Mammary epithelial cell (primary cell): ENCODE results near the gene WDR86.

ENCODE experiments used
- EZH2 ChIP-seq: IDR thresholded peaks from 2 replicates; pipeline ENCODE4 v1.6.1; 2012; ENCODE audit warnings: low read length, inconsistent platforms, borderline replicate concordance
- TF ChIP-seq, protein P1 (sequence below), 2 donors: IDR thresholded peaks in 1 of 2; conservative IDR thresholded peaks in 1 of 2; 2 replicates each; pipeline ENCODE4 v1.5.1; 2011 to 2012; ENCODE audit warnings: inconsistent platforms in 2 of 2, low read length in 2 of 2, mild to moderate bottlenecking in 2 of 2, control low read depth in 1 of 2, low read depth in 1 of 2; ENCODE audit not compliant: insufficient read depth in 1 of 2; ENCODE audit errors: extremely low read depth in 1 of 2

DNA sequence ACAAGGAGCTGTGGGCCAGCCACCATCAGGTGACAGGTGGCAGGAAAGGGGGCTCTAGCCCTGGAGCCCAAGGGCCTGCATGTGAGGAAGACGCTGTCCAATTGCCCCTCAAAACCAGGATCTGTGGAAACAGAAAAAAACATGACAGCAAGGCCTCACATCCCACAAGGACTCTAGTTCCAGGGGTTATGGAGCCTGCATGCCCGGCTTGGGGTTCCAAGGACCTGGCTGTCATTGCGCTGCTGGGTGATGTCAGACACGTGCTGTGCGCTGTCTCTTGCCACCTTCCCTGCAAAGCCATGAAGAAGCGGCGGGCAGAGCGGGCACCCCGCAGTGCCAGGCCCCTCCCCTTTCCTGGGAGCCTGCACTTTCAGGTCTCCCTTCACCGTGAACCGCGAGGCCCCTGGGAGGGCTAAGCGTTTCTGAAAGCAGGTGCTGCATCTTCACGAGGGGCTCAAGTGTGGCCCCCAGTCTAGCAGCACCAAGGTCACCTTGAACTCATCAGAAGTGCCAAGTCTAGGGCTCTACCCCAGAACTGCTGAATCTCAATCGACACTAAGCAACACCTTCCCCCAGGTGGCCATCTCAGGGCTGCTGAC lies 45.2 kb upstream of the WDR86 start:
- TF ChIP-seq, protein P1, sequence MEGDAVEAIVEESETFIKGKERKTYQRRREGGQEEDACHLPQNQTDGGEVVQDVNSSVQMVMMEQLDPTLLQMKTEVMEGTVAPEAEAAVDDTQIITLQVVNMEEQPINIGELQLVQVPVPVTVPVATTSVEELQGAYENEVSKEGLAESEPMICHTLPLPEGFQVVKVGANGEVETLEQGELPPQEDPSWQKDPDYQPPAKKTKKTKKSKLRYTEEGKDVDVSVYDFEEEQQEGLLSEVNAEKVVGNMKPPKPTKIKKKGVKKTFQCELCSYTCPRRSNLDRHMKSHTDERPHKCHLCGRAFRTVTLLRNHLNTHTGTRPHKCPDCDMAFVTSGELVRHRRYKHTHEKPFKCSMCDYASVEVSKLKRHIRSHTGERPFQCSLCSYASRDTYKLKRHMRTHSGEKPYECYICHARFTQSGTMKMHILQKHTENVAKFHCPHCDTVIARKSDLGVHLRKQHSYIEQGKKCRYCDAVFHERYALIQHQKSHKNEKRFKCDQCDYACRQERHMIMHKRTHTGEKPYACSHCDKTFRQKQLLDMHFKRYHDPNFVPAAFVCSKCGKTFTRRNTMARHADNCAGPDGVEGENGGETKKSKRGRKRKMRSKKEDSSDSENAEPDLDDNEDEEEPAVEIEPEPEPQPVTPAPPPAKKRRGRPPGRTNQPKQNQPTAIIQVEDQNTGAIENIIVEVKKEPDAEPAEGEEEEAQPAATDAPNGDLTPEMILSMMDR (conservative IDR thresholded peaks at IDR 0.05 in 1 of 2, IDR thresholded peaks at IDR 0.05 in 1 of 2; ENCODE audit: extremely low read depth in 1 of 2, insufficient read depth in 1 of 2, low read depth in 1 of 2, low read length in 2 of 2) = no peak
- no peak for TF ChIP-seq EZH2
